GM12878 (cell line): ENCODE results near the gene AKAP13. TPM values are rescaled to one million over a fixed set of nuclear protein-coding genes. Genes with fewer than 3 reads are reported as not detected.

Experiments used
- ATAC-seq: fragments of 200-7000 bp; cut with Tn5 transposase; 3 replicates; pipeline ENCODE4 v1.9.1; 2020; ENCODE audit warnings: mild to moderate bottlenecking, moderate library complexity
- BruUV-seq: library from RNA; stranded (reverse); fragments of 400-500 nt; replicated peaks from 2 replicates; lab custom pipeline; 2021; lab: Mats Ljungman, UMichigan
- CTCF ChIA-PET: fragments of 300-600 bp; sonication (Branson Sonifier 250); formaldehyde crosslinking; extraction: SDS; loops from one replicate; lab custom pipeline; 2021; ENCODE audit warnings: inconsistent platforms; lab: Yijun Ruan, JAX
- POLR2A ChIA-PET: fragments of 350-600 bp; formaldehyde crosslinking; extraction: SDS; loops from one replicate; lab custom pipeline; 2021; ENCODE audit warnings: inconsistent platforms; lab: Charles Lee
- RAD21 ChIA-PET: fragments of 300-600 bp; sonication (Branson Sonifier 250); formaldehyde crosslinking; loops from one replicate; lab custom pipeline; 2023; ENCODE audit warnings: antibody characterized with exemption; ENCODE audit not compliant: unreplicated experiment; lab: Charles Lee
- SMC1A ChIA-PET: fragments of 300-600 bp; sonication (Branson Sonifier 250); formaldehyde crosslinking; loops from one replicate; lab custom pipeline; 2023; ENCODE audit not compliant: unreplicated experiment, uncharacterized antibody; lab: Charles Lee
- DNase-seq: peaks from one replicate; pipeline ENCODE4 v3.0.0-alpha.2; 2011; ENCODE audit warnings: low read depth, low spot score
- FAIRE-seq: peaks from 3 replicates; lab custom pipeline; 2011; peaks lifted over from hg19 to GRCh38; lab: Jason Lieb, UNC
- H2AFZ ChIP-seq: 2 replicates; pipeline ENCODE4 v1.6.0; 2011; ENCODE audit warnings: low read depth, low read length, control low read depth; ENCODE audit not compliant: control insufficient read depth
- H3K27ac ChIP-seq: 2 replicates; pipeline ENCODE4 v1.5.1; 2011; ENCODE audit warnings: control low read depth; ENCODE audit not compliant: control insufficient read depth, insufficient read depth
- H3K27me3 ChIP-seq, 2 experiments: replicated peaks in 1 of 2; 2 replicates each; pipeline versions ENCODE4 v1.6.0 to v1.6.1; 2011; ENCODE audit warnings: low read length in 1 of 2; ENCODE audit not compliant: control insufficient read depth in 2 of 2, insufficient read depth in 2 of 2
- H3K36me3 ChIP-seq, 2 experiments: 2 replicates each; pipeline ENCODE4 v1.5.1; 2011; ENCODE audit warnings: low read length in 1 of 2; ENCODE audit not compliant: control insufficient read depth in 2 of 2, insufficient read depth in 2 of 2
- H3K4me1 ChIP-seq: 2 replicates; pipeline ENCODE4 v1.6.1; 2011; ENCODE audit warnings: mild to moderate bottlenecking, low read length, moderate library complexity, mixed read lengths; ENCODE audit not compliant: control insufficient read depth, insufficient read depth
- H3K4me2 ChIP-seq: 2 replicates; pipeline ENCODE4 v1.6.0; 2011; ENCODE audit warnings: control low read depth; ENCODE audit not compliant: control insufficient read depth, insufficient read depth
- H3K4me3 ChIP-seq: fragments of 200-600 bp; sonication (generic); 2 replicates; pipeline ENCODE4 v1.5.1; 2016
- H3K79me2 ChIP-seq: 2 replicates; pipeline ENCODE4 v1.6.0; 2011; ENCODE audit warnings: low read length; ENCODE audit not compliant: control insufficient read depth, insufficient read depth
- H3K9ac ChIP-seq: 2 replicates; pipeline ENCODE4 v1.8.0; 2011; ENCODE audit warnings: low read length, control low read depth, mixed read lengths; ENCODE audit not compliant: control insufficient read depth, insufficient read depth
- H3K9me3 ChIP-seq: replicated peaks from 3 replicates; pipeline ENCODE4 v1.5.1; 2011; ENCODE audit warnings: mild to moderate bottlenecking, low read length; ENCODE audit not compliant: control insufficient read depth, insufficient read depth
- H4K20me1 ChIP-seq: 2 replicates; pipeline ENCODE4 v1.6.0; 2011; ENCODE audit not compliant: control insufficient read depth, insufficient read depth
- JUND ChIP-seq: IDR thresholded peaks from 2 replicates; pipeline ENCODE4 v1.6.1; 2012; ENCODE audit warnings: low read depth, mild to moderate bottlenecking, low read length, improper control_type of control experiment, moderate library complexity
- RELB ChIP-seq: fragments of 450-650 bp; IDR thresholded peaks from 2 replicates; pipeline ENCODE4 v1.6.1; 2017; ENCODE audit warnings: low read depth, mild to moderate bottlenecking, moderate library complexity
- SIX5 ChIP-seq: IDR thresholded peaks from 2 replicates; pipeline ENCODE4 v1.6.1; 2011; ENCODE audit warnings: mild to moderate bottlenecking, low read depth, low read length, moderate library complexity; ENCODE audit not compliant: severe bottlenecking
- ZNF687 ChIP-seq: fragments of 450-650 bp; IDR thresholded peaks from 2 replicates; pipeline ENCODE4 v1.6.1; 2017; ENCODE audit warnings: mild to moderate bottlenecking, moderate library complexity
- WGBS: methylation state at CpG from one replicate; pipeline ENCODE4 v1.1.6; 2016; ENCODE audit warnings: low lambda C conversion rate; ENCODE audit not compliant: insufficient replicate concordance, insufficient coverage; ENCODE audit errors: missing lambda C conversion rate; 5-methylcytosine and 5-hydroxymethylcytosine counted together
- in situ Hi-C: fragments of 300-500 bp; cut with MboI; formaldehyde crosslinking; loops from 9 replicates; pipeline ENCODE4 v1.14.3; 2018; ENCODE audit warnings: mixed read lengths
- intact Hi-C: fragments of 100-400 bp; cut with micrococcal nuclease; formaldehyde crosslinking; loops from one replicate; pipeline ENCODE4 v1.14.2; 2022; ENCODE audit not compliant: unreplicated experiment
- polyA plus RNA-seq, 11 experiments: library from polyadenylated mRNA; depleted of rRNA in 4 of 11; unstranded in 6 of 11; stranded (reverse) in 5 of 11; fragments of >200 nt; fragmentation: Nextera tagmentation in 4 of 11; fragmentation: Illumina TruSeq in 1 of 11; extraction: Ambion mirVana in 4 of 11; extraction: Trizol in 1 of 11; gene quantifications; 1 replicate in 1 of 11; 2 replicates in 10 of 11; pipeline versions ENCODE4 v1.2.1 to v1.2.3, GENCODE V29; 2011 to 2016; ENCODE audit warnings: inconsistent platforms in 2 of 11, missing spikeins in 2 of 11, low read depth in 1 of 11
- total RNA-seq, 4 experiments: library from RNA; depleted of rRNA in 3 of 4; stranded (reverse); fragments of >200 nt in 3 of 4; fragmentation: Illumina TruSeq in 1 of 4; extraction: Trizol in 1 of 4; gene quantifications; 2 replicates each; pipeline versions ENCODE4 v1.2.1 to v1.2.3, GENCODE V29; 2013 to 2021

The AKAP13 gene
- total and polyA plus RNA-seq, 10 of the 15 experiments (the other 5 are each of a cell fraction or from before 2014, with no cell fraction given): 14.4 to 74.9 (median 55.1) TPM

GRCh38 chr15:85444122-85444745 is 63.8 kb downstream of the AKAP13 start (continued):
- TF ChIP-seq SIX5 (no peak), RELB (no peak), JUND (no peak)

GRCh38 chr15:85445361-85445760 is 65.0 kb downstream of the AKAP13 start:
- in situ Hi-C loops (no loop called here), intact Hi-C loops (no loop called here)
- ChIA-PET RAD21 (interaction anchor here (1.3 kb wide), 1 partner anchor 12 kb away, joined by 3 read pairs; no protein-coding TSS in a partner anchor), CTCF (interaction anchor here (3.8 kb wide), 1 partner anchor 32 kb away, joined by 18 read pairs; no protein-coding TSS in a partner anchor), SMC1A (interaction anchor here (1.2 to 6.2 kb wide), 3 partner anchors 12 to 43 kb away, joined by 3 to 73 read pairs (median 19); no protein-coding TSS in a partner anchor), POLR2A (no interaction called here)
- H3K27me3 ChIP-seq: no peaks in the 10 kb centered on the region
- no peaks in the 10 kb centered on the region for H4K20me1 ChIP-seq
- H3K9me3 ChIP-seq: peaks cover 12% of the 10 kb centered on the region; the same call in 2 of the 3 replicates
- no peaks in the 10 kb centered on the region; a peak in 1 of 4 replicates for H3K36me3 ChIP-seq
- no TSS peak for BruUV-seq
- H3K4me1 ChIP-seq: peaks cover 28% of the 10 kb centered on the region
- peaks cover 70% of the 10 kb centered on the region for H3K79me2 ChIP-seq
- no peak for ATAC-seq
- no peak overlapping the region for H3K4me3 ChIP-seq
- no peak overlapping the region for H3K4me2 ChIP-seq
- no peak for FAIRE-seq
- no peak for DNase-seq
- no peak overlapping the region for H3K9ac ChIP-seq
- 100% methylated on average over 1 of the region's 1 CpG for WGBS
- H2AFZ ChIP-seq: no peak overlapping the region
- no peak overlapping the region for H3K27ac ChIP-seq
- TF ChIP-seq ZNF687: no peak
